HUES64 (cell line): Measurements from ENCODE around the gene MIPEP.

Experiments
- H3K27ac ChIP-seq: 2 replicates; pipeline ENCODE4 v1.7.0; 2013; ENCODE audit warnings: low read depth, low read length, inconsistent platforms
- H3K27me3 ChIP-seq: 2 replicates; pipeline ENCODE4 v1.6.1; 2013; ENCODE audit warnings: mild to moderate bottlenecking, low read length; ENCODE audit not compliant: insufficient read depth
- H3K36me3 ChIP-seq: 2 replicates; pipeline ENCODE4 v1.6.1; 2013; ENCODE audit warnings: mild to moderate bottlenecking, low read length; ENCODE audit not compliant: insufficient read depth
- H3K4me1 ChIP-seq: 2 replicates; pipeline ENCODE4 v1.6.1; 2013; ENCODE audit warnings: mild to moderate bottlenecking, low read length, moderate library complexity; ENCODE audit not compliant: insufficient read depth
- H3K4me3 ChIP-seq: 2 replicates; pipeline ENCODE4 v1.5.1; 2013; ENCODE audit warnings: mild to moderate bottlenecking, low read length, moderate library complexity
- H3K9ac ChIP-seq: 2 replicates; pipeline ENCODE4 v1.6.1; 2013; ENCODE audit warnings: mild to moderate bottlenecking, low read depth, low read length
- H3K9me3 ChIP-seq: 2 replicates; pipeline ENCODE4 v1.6.1; 2013; ENCODE audit warnings: low read depth, low read length; ENCODE audit not compliant: insufficient read depth
- WGBS: fragments of 150-250, 120-280 bp; methylation state at CpG from one replicate; pipeline ENCODE4 v1.1.7; 2013; ENCODE audit warnings: missing lambda C conversion rate; 5-methylcytosine and 5-hydroxymethylcytosine counted together

The MIPEP gene

DNA sequence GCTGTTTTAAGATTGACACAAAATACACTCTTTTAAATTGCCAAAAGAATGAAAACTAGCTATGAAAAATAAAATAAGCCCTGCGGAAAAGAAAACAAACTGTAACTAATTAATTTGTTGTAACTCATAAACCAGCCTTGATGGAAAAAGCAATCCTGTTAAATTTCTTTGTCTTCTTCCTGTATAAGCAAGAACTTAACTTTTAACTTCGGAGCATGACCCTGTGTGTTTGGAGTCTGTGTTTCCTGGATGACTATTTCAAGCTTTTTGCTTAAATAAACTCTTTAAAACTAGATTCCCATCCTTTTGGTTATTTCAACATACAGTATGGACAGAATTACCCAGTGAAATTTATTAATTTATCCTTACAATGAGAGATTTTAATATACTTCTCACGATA is 196.4 kb downstream of the MIPEP start:
- Histone ChIP-seq H3K4me3 (no peak overlapping the region), H3K9me3 (no peaks in the 10 kb centered on the region), H3K4me1 (peaks cover 11% of the 10 kb centered on the region), H3K27ac (no peak overlapping the region), H3K9ac (no peak overlapping the region), H3K36me3 (no peaks in the 10 kb centered on the region), H3K27me3 (no peaks in the 10 kb centered on the region; the same call in 1 of the 2 replicates)
- 94% methylated on average over 2 of the region's 3 CpGs for WGBS

DNA sequence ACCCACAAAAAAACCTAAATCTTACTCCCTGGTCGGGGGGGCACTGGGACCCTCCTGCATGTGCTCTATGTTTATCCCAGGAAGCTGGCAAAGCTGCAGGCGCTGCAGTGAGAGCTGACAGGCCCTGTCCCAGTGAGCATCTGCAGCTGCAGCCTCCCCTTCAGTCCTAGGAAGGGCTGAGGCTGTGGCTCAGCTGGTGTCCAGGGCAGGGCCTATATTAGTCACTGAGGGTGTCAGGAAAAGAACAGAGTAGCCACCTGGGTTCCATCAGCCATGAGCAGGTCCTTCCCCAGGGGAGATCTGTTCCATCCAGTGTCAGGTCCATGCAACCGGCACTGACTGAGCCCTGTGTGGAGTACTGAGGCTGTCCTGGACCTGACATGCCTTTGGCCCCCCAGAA is 198.5 kb downstream of the MIPEP start:
- Histone ChIP-seq H3K36me3 (no peaks in the 10 kb centered on the region), H3K4me1 (no peaks in the 10 kb centered on the region), H3K27ac (no peak overlapping the region), H3K4me3 (no peak overlapping the region), H3K9me3 (peaks cover under 1% of the 10 kb centered on the region; the same call in 1 of the 2 replicates), H3K27me3 (no peaks in the 10 kb centered on the region; the same call in 1 of the 2 replicates), H3K9ac (no peak overlapping the region)
- WGBS, result 87% methylated on average over 3 of the region's 3 CpGs

DNA sequence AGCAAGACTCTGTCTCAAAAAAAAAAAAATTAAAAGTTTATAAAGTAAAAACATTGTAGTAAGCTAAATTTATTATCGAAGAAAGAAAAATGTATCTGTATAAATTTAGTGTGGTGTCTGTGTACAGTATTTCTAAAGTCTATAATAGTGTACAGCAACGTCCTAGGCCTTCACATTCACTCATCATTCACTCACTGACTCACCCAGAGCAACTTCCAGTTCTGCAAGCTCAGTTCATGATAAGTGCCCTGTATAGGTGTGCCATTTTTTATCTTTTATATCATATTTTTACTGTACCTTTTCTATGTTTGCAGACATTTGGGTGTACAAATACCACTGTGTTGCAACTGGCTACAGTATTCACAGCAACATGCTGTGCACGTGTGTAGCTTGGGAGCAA is 200.9 kb downstream of the MIPEP start:
- H3K9me3 ChIP-seq, result peaks cover 23% of the 10 kb centered on the region
- no peaks in the 10 kb centered on the region for H3K4me1 ChIP-seq
- H3K27ac ChIP-seq, result no peak overlapping the region
- no peaks in the 10 kb centered on the region for H3K36me3 ChIP-seq
- no peak overlapping the region for H3K9ac ChIP-seq
- no peak overlapping the region for H3K4me3 ChIP-seq
- WGBS, result 90% methylated on average over 3 of the region's 3 CpGs
- H3K27me3 ChIP-seq, result no peaks in the 10 kb centered on the region; the same call in 1 of the 2 replicates

DNA sequence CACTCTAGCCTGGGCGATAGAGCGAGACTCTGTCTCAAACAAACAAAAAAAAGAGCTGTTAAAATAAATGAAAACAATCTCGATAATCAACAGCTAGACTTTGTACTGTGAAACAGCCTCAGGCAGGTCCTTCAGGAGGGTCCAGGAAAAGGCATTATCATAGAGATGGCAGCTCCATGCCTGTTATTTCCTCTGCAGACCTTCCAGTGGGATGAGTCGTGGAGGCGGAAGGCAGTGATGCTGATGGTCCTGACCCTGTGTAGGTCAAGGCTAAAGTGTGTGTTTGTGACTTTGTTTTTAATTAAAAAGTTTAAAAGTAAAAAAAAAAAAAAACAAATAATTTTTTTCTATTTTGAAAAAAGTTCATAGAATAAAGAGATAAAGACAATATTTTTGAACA is 201.6 kb downstream of the MIPEP start:
- H3K36me3 ChIP-seq, result no peaks in the 10 kb centered on the region
- H3K27ac ChIP-seq, result no peak overlapping the region
- peaks cover 29% of the 10 kb centered on the region for H3K9me3 ChIP-seq
- no peaks in the 10 kb centered on the region; the same call in 1 of the 2 replicates for H3K27me3 ChIP-seq
- WGBS, result 96% methylated on average over 5 of the region's 5 CpGs
- H3K9ac ChIP-seq, result no peak overlapping the region
- H3K4me3 ChIP-seq, result no peak overlapping the region
- no peaks in the 10 kb centered on the region for H3K4me1 ChIP-seq

DNA sequence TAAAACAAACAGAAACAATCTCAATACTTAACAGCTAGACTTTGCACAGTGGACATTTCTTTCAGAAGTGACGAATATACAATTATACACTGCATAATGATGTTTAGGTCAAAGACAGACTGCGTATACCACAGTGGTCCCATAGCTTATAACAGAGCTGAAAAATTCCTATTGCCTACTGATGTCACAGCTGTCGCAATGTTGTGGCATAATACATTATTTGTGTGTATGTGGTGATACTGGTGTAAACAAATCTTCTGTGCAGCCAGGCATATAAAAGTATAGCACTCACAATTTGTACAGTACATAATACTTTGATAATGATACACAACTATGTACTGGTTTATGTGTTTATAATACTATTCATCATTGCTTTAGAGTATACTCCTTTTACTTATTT is 202.3 kb downstream of the MIPEP start:
- WGBS, result 100% methylated on average over 3 of the region's 3 CpGs
- H3K27me3 ChIP-seq, result no peaks in the 10 kb centered on the region; the same call in 1 of the 2 replicates
- H3K4me3 ChIP-seq, result no peak overlapping the region
- peaks cover 30% of the 10 kb centered on the region for H3K9me3 ChIP-seq
- no peaks in the 10 kb centered on the region for H3K4me1 ChIP-seq
- no peak overlapping the region for H3K27ac ChIP-seq
- no peak overlapping the region for H3K9ac ChIP-seq
- H3K36me3 ChIP-seq, result no peaks in the 10 kb centered on the region

DNA sequence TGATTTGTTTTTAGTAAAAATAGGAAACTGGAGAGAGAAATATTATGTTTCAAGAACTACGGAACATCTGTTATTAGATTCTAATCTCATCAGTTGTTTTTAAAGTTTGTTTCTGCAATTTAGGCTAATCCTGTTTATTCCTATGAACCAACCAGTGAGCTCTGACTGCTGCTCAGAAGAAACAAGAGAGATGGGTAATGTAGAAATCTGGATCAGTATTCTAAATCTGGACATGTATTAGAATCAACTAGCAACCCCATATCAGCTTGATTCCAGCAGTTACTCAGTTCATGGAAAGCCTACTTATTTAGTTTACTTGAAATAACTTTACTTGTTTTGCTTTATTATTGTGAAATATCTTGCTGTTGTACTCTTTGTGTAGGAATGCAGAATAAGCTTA is 203.8 kb downstream of the MIPEP start:
- H3K9ac ChIP-seq, result no peak overlapping the region
- no peak overlapping the region for H3K4me3 ChIP-seq
- 100% methylated on average over 1 of the region's 1 CpG for WGBS
- H3K27ac ChIP-seq, result no peak overlapping the region
- H3K36me3 ChIP-seq, result no peaks in the 10 kb centered on the region
- H3K27me3 ChIP-seq, result no peaks in the 10 kb centered on the region; the same call in 1 of the 2 replicates
- H3K4me1 ChIP-seq, result no peaks in the 10 kb centered on the region
- peaks cover 30% of the 10 kb centered on the region for H3K9me3 ChIP-seq

DNA sequence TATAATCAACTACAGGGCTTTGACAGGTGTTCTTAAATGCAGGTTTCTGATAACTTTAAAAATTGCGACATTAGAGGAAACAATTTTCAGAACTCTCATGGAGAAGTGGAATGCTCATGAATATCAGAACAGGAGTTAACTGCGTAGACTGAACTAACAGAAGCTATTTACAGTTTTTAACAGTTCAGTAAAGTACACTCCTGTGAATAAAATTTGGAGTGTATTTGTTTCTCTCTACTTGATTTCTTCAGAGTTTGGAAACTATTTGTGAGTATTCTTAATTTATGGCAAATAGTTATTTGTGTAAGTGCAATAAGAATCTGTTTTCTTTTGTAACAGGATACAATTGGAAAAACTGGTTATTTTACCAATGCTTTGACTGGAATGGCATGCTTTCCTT is 204.6 kb downstream of the MIPEP start:
- Histone ChIP-seq H3K9ac (no peak overlapping the region), H3K27me3 (no peaks in the 10 kb centered on the region), H3K9me3 (peaks cover 30% of the 10 kb centered on the region), H3K36me3 (no peaks in the 10 kb centered on the region), H3K4me1 (no peaks in the 10 kb centered on the region), H3K4me3 (no peak overlapping the region), H3K27ac (no peak overlapping the region)
- 100% methylated on average over 2 of the region's 2 CpGs for WGBS

DNA sequence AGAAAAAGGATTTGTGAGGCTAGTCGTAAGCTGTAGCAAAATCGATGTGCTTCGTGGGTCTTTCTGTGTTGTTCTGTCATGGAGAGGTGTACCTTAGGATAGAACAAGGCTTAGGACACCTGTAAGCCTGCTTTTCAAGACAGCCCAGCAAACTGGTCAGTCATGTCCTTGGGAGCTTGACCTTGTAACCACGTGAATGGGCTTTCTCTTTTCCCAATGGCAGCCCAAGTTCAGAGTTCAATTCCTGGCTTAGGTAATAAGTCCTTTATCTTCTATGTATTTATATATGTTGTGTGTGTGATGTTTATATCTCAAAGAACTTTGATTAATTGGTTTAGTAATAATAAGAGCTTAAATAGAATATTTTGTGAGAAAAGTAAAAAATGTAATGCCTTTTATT is 206.1 kb downstream of the MIPEP start:
- H3K4me3 ChIP-seq, result no peak overlapping the region
- no peaks in the 10 kb centered on the region for H3K27me3 ChIP-seq
- no peaks in the 10 kb centered on the region for H3K36me3 ChIP-seq
- peaks cover 45% of the 10 kb centered on the region for H3K9me3 ChIP-seq
- 95% methylated on average over 4 of the region's 4 CpGs for WGBS
- no peak overlapping the region for H3K27ac ChIP-seq
- no peak overlapping the region for H3K9ac ChIP-seq
- no peaks in the 10 kb centered on the region for H3K4me1 ChIP-seq

DNA sequence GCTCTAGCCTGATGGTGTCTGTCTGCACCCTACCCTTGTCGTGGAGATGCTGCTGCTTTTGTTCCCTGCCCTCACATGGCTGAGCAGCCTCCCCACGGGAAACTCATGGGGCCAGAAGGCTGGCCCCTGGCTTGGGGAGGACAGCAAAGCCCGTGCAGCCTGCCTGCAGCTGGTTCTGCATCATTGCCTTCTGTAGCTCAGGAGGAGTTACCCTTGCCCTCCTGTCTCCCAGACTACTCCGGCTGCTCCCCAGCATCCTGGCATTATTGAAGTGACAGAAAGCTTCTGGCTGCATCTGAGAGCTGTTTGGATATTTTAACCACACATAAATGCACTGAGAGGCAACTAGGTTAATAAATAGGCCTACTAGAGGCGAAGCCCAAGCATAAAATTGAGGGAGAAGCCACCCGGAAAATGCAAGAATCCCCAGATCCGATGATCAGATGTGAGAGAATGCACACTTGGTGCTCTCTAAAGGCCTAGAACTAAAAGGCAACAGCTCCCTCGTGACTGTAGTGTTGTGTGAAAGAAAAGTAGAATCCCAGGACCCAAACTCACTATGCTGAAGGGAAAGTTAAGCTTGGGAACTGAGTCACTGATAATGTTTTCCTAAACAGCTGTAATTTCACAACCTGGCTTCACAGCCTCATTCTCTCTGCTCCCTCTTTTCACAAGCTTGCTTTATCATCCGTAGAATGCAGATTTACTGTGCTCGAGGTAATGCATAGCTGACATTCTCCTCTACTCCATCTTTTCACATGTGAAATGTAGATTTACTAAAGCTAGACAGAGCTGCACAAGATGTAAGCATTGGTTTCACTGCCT is 208.1 kb downstream of the MIPEP start:
- H3K27ac ChIP-seq, result no peak overlapping the region
- no peaks in the 10 kb centered on the region for H3K27me3 ChIP-seq
- no peak overlapping the region for H3K9ac ChIP-seq

More for the DNA sequence above, 208.1 kb downstream of the MIPEP start:
- H3K4me3 ChIP-seq, result no peak overlapping the region
- WGBS, result 72% methylated on average over 10 of the region's 10 CpGs
- no peaks in the 10 kb centered on the region for H3K4me1 ChIP-seq
- no peaks in the 10 kb centered on the region for H3K36me3 ChIP-seq
- H3K9me3 ChIP-seq, result peaks cover 52% of the 10 kb centered on the region
